Uterus (tissue), 4 donors: Measurements from ENCODE around the gene NLRP10. TPM values are rescaled to one million over a fixed set of nuclear protein-coding genes. Genes with fewer than 3 reads are reported as not detected.

ENCODE experiments used
- DNase-seq, 2 donors: peaks; one replicate each; pipeline ENCODE4 v3.0.0-alpha.2; 2019 to 2020
- H3K27ac ChIP-seq, 2 donors: fragments of 200-600 bp; sonication (generic); 1 replicate in 1 of 2; 2 replicates in 1 of 2; pipeline ENCODE4 v1.5.1; 2016 to 2018
- H3K27me3 ChIP-seq, 2 donors: fragments of 200-600 bp; sonication (generic); one replicate each; pipeline ENCODE4 v1.5.1; 2018 to 2019; ENCODE audit warnings: control low read depth in 1 of 2
- H3K36me3 ChIP-seq, 2 donors: fragments of 200-600 bp; sonication (generic); one replicate each; pipeline ENCODE4 v1.5.1; 2019; ENCODE audit warnings: control low read depth in 1 of 2
- H3K4me1 ChIP-seq, 2 donors: fragments of 200-600 bp; sonication (generic); one replicate each; pipeline ENCODE4 v1.5.1; 2018 to 2019; ENCODE audit warnings: control low read depth in 1 of 2
- H3K4me3 ChIP-seq, 2 donors: fragments of 200-600 bp; sonication (generic); 1 replicate in 1 of 2; 2 replicates in 1 of 2; pipeline ENCODE4 v1.5.1; 2018 to 2019; ENCODE audit warnings: mild to moderate bottlenecking in 1 of 2
- H3K9me3 ChIP-seq, 2 donors: fragments of 200-600 bp; sonication (generic); one replicate each; pipeline ENCODE4 v1.5.1; 2019; ENCODE audit warnings: control low read depth in 1 of 2
- POLR2A ChIP-seq, 2 donors: fragments of 450-650 bp; IDR thresholded peaks; one replicate each; pipeline ENCODE4 v1.6.1; 2016; ENCODE audit warnings: antibody characterized with exemption in 2 of 2, mild to moderate bottlenecking in 1 of 2, moderate library complexity in 1 of 2
- intact Hi-C: fragments of 100-400 bp; cut with DNase I; formaldehyde crosslinking; loops from one replicate; pipeline ENCODE4 v1.15.1; 2023; ENCODE audit warnings: low total_unique reads
- total RNA-seq, 4 donors: library from RNA; depleted of rRNA in 3 of 4; stranded (reverse); fragments of >200 nt in 3 of 4; gene quantifications; one replicate each; pipeline versions ENCODE4 v1.1.0 to v1.2.4, GENCODE V29; 2014 to 2023
- TF ChIP-seq, protein P1 (sequence below), 4 experiments: fragments of 200-600 bp in 2 of 4; fragments of 450-650 bp in 2 of 4; sonication (generic) in 2 of 4; IDR thresholded peaks; one replicate each; pipeline ENCODE4 v1.5.1; 2016 to 2019; ENCODE audit warnings: antibody characterized with exemption in 4 of 4, mild to moderate bottlenecking in 2 of 4, moderate library complexity in 1 of 4
- donor health status: DM: yes; HTN: yes; CAD: no.

Gene NLRP10, protein sequence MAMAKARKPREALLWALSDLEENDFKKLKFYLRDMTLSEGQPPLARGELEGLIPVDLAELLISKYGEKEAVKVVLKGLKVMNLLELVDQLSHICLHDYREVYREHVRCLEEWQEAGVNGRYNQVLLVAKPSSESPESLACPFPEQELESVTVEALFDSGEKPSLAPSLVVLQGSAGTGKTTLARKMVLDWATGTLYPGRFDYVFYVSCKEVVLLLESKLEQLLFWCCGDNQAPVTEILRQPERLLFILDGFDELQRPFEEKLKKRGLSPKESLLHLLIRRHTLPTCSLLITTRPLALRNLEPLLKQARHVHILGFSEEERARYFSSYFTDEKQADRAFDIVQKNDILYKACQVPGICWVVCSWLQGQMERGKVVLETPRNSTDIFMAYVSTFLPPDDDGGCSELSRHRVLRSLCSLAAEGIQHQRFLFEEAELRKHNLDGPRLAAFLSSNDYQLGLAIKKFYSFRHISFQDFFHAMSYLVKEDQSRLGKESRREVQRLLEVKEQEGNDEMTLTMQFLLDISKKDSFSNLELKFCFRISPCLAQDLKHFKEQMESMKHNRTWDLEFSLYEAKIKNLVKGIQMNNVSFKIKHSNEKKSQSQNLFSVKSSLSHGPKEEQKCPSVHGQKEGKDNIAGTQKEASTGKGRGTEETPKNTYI
- not detected for total RNA-seq

GRCh38 chr11:7965386-7965785 lies at the start of gene NLRP10:
TSS of gene NLRP10 (minus strand) at chr11:7965447. CDS start at chr11:7963495, 1,952 bp downstream.
- H3K36me3 ChIP-seq: no peaks in the 10 kb centered on the region
- no peak within 1 kb of the TSS for H3K27ac ChIP-seq
- DNase-seq: no peak
- no peaks in the 10 kb centered on the region for H3K4me1 ChIP-seq
- no peaks in the 10 kb centered on the region for H3K27me3 ChIP-seq
- intact Hi-C loops: no loop called here
- H3K4me3 ChIP-seq: no peak within 1 kb of the TSS
- TF ChIP-seq, protein P1, sequence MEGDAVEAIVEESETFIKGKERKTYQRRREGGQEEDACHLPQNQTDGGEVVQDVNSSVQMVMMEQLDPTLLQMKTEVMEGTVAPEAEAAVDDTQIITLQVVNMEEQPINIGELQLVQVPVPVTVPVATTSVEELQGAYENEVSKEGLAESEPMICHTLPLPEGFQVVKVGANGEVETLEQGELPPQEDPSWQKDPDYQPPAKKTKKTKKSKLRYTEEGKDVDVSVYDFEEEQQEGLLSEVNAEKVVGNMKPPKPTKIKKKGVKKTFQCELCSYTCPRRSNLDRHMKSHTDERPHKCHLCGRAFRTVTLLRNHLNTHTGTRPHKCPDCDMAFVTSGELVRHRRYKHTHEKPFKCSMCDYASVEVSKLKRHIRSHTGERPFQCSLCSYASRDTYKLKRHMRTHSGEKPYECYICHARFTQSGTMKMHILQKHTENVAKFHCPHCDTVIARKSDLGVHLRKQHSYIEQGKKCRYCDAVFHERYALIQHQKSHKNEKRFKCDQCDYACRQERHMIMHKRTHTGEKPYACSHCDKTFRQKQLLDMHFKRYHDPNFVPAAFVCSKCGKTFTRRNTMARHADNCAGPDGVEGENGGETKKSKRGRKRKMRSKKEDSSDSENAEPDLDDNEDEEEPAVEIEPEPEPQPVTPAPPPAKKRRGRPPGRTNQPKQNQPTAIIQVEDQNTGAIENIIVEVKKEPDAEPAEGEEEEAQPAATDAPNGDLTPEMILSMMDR (IDR thresholded peaks at IDR 0.05): no peak
- no peak for TF ChIP-seq POLR2A (IDR thresholded peaks at IDR 0.05)
- H3K9me3 ChIP-seq: no peaks in the 10 kb centered on the region

DNA sequence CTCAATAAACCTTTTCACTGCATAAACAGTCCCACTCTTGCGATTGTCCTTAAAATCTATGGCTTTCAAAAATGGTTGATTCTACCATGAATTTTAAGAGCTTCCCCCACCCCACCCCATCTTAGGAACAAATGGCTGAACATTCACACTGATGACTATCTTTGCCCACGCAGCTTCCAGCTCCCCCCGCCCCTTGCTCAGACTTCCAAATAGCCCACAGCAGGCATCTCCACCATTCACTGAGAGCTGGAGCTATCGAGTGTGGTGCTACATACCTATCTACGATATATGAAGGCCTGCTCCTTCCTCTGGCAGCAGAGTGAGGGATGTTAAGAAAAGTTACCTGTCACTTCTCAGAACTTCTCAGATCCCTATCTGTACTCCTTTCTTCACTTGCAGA lies 48.6 kb upstream of the NLRP10 start:
- H3K4me1 ChIP-seq: peaks cover 0 to 4% of the 10 kb centered on the region in 2 donors
- H3K9me3 ChIP-seq: no peaks in the 10 kb centered on the region
- no peaks in the 10 kb centered on the region for H3K27me3 ChIP-seq
- DNase-seq: no peak
- intact Hi-C loops: no loop called here
- H3K4me3 ChIP-seq: no peak overlapping the region
- no peak for TF ChIP-seq POLR2A (IDR thresholded peaks at IDR 0.05)
- TF ChIP-seq, protein P1 (IDR thresholded peaks at IDR 0.05): no peak
- no peak overlapping the region for H3K27ac ChIP-seq
- H3K36me3 ChIP-seq: no peaks in the 10 kb centered on the region

DNA sequence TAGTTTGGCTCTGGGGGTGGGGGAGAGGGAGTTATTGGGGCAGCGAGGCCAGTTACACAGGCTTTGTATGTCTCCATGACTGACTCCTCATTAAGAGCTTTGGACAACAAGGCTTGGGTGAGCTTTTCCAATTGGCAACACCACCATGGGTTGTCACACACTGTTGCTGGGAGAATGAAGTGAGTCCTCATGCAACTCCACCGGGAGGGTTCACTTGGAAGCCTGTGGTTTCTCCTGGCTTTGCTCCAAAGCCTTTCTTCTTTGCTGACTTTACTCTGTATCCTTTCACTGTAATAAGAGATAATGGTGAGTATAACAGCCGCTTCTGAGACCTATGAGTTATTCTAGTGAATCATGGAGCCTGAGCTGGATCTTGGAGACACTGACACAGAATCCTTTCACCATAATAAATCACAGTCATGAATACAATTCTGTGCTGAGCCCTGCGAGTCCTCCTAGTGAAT lies 46.8 kb upstream of the NLRP10 start:
- DNase-seq: no peak

DNA sequence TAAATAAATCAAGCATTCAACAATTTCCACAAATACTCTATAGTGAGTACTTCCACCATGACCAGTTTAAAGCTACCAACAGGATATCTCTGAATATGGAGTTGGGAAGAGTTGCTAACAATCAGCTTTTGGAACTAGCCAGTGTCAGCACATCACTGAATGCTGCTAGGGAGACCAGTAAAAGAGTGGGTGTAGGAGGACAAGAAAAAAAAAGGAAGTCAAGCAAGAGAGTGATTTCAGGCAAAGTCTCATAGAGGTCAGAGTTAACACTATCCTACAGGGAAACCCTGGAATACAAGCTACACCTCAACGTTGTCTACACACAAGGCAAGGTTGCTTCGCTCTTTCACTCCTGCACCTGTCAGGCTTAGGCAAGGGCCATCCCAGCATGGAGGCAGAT lies 46.1 kb upstream of the NLRP10 start:
- no peak overlapping the region for H3K4me3 ChIP-seq
- intact Hi-C loops: no loop called here
- no peaks in the 10 kb centered on the region for H3K4me1 ChIP-seq
- no peaks in the 10 kb centered on the region for H3K9me3 ChIP-seq
- H3K36me3 ChIP-seq: no peaks in the 10 kb centered on the region
- H3K27ac ChIP-seq: no peak overlapping the region
- DNase-seq: no peak
- TF ChIP-seq, protein P1 (IDR thresholded peaks at IDR 0.05): no peak
- TF ChIP-seq POLR2A (IDR thresholded peaks at IDR 0.05): no peak
- H3K27me3 ChIP-seq: no peaks in the 10 kb centered on the region

More for the DNA sequence above, 46.8 kb upstream of the NLRP10 start:
- H3K27me3 ChIP-seq: no peaks in the 10 kb centered on the region
- no peaks in the 10 kb centered on the region for H3K4me1 ChIP-seq
- intact Hi-C loops: no loop called here
- no peaks in the 10 kb centered on the region for H3K9me3 ChIP-seq
- no peak overlapping the region for H3K4me3 ChIP-seq
- TF ChIP-seq POLR2A (IDR thresholded peaks at IDR 0.05): no peak
- TF ChIP-seq, protein P1 (IDR thresholded peaks at IDR 0.05): no peak
- no peaks in the 10 kb centered on the region for H3K36me3 ChIP-seq
- no peak overlapping the region for H3K27ac ChIP-seq

DNA sequence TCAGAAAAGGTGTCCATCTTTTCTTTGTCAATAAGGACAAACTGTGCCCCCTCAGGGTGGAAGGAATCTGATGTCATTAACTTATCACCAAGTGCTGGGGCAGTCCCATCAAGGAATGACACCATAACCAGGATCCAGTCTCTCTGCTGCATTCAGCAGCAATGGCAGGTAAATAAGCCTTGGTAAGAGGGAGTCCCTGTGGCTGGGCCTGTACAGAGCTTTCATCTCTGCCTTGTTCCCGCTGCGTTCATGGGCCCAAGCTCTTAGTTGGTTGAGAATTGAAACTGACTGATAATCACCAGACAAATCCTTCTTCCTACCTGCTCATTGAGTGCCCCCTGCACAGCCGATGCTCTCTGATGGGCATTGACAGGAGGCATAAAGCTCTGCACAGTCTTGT lies 44.6 kb upstream of the NLRP10 start:
- intact Hi-C loops: loop anchor here (10.0 kb wide), 1 partner anchor 85 kb away; no protein-coding TSS in a partner anchor
- H3K4me1 ChIP-seq: no peaks in the 10 kb centered on the region

More for the DNA sequence above, 44.6 kb upstream of the NLRP10 start:
- no peaks in the 10 kb centered on the region for H3K27me3 ChIP-seq
- H3K4me3 ChIP-seq: no peak overlapping the region
- no peaks in the 10 kb centered on the region for H3K36me3 ChIP-seq
- no peak for TF ChIP-seq POLR2A (IDR thresholded peaks at IDR 0.05)
- TF ChIP-seq, protein P1 (IDR thresholded peaks at IDR 0.05): no peak
- no peak for DNase-seq
- H3K27ac ChIP-seq: no peak overlapping the region
- H3K9me3 ChIP-seq: no peaks in the 10 kb centered on the region
